Endometrial microvascular endothelial cells (primary cell): ENCODE data around the gene CYP8B1. TPM values are rescaled to one million over a fixed set of nuclear protein-coding genes. Genes with fewer than 3 reads are reported as not detected.
"Not testable (repeated sequence)": the region's sequence is repeated elsewhere in the genome, so short reads cannot be mapped to it uniquely, and the experiment has no call there.

ENCODE experiments used
- in situ Hi-C: cut with HindIII; loops from 2 replicates; pipeline ENCODE4 v1.10.0; 2017; ENCODE audit warnings: low sequenced_read_pairs, low pct_unique_long_range_greater_than_20kb; ENCODE audit errors: inconsistent ontology term
- total RNA-seq: library from RNA; depleted of rRNA; stranded (reverse); fragments of >200 nt; gene quantifications from one replicate; pipeline ENCODE4 v1.2.3, GENCODE V29; 2015; ENCODE audit errors: inconsistent ontology term

Gene CYP8B1
- total RNA-seq, 1 donor from 2014 or later, result not detected

GRCh38 chr3:42892169-42892568 lies 16.5 kb upstream of the CYP8B1 start:
- in situ Hi-C loops, result no loop called here

GRCh38 chr3:42891042-42891441 lies 15.4 kb upstream of the CYP8B1 start:
- in situ Hi-C loops, result no loop called here

GRCh38 chr3:42887084-42887483 lies 11.4 kb upstream of the CYP8B1 start:
- in situ Hi-C loops, result no loop called here

GRCh38 chr3:42886294-42886822 lies 10.7 kb upstream of the CYP8B1 start:
- in situ Hi-C loops, result no loop called here

GRCh38 chr3:42884324-42884723 lies 8.6 kb upstream of the CYP8B1 start:
- in situ Hi-C loops, result no loop called here

GRCh38 chr3:42883251-42883930 lies 7.7 kb upstream of the CYP8B1 start:
- in situ Hi-C loops, result not testable (repeated sequence)

GRCh38 chr3:42880601-42881451 lies 5.1 kb upstream of the CYP8B1 start:
- in situ Hi-C loops, result no loop called here

- in situ Hi-C loops, result no loop called here
These were observed 4.5 kb upstream of the CYP8B1 start for GRCh38 chr3:42880183-42880582.

- in situ Hi-C loops, result no loop called here
These were observed 2.2 kb upstream of the CYP8B1 start for GRCh38 chr3:42877881-42878280.

GRCh38 chr3:42876940-42877720 lies 1.5 kb upstream of the CYP8B1 start:
- in situ Hi-C loops, result no loop called here

- in situ Hi-C loops, result no loop called here
These were observed 722 bp upstream of the CYP8B1 start for GRCh38 chr3:42876401-42876800.

GRCh38 chr3:42874749-42875148 lies 930 bp downstream of the CYP8B1 start:
- in situ Hi-C loops, result no loop called here

GRCh38 chr3:42873221-42873982 lies 2.3 kb downstream of the CYP8B1 start:
- in situ Hi-C loops, result no loop called here

- in situ Hi-C loops, result no loop called here
These were observed 3.0 kb downstream of the CYP8B1 start for GRCh38 chr3:42872718-42873117.

- in situ Hi-C loops, result no loop called here
These were observed 4.0 kb downstream of the CYP8B1 start for GRCh38 chr3:42871592-42872196.

GRCh38 chr3:42868841-42869240 lies 6.8 kb downstream of the CYP8B1 start:
- in situ Hi-C loops, result no loop called here

GRCh38 chr3:42867138-42867537 lies 8.5 kb downstream of the CYP8B1 start:
- in situ Hi-C loops, result no loop called here

- in situ Hi-C loops, result no loop called here
These were observed 10.4 kb downstream of the CYP8B1 start for GRCh38 chr3:42865256-42865655.
